LNCaP clone FGC (cell line): ENCODE data around the gene SHROOM3.

Experiments used
- DNase-seq: peaks from one replicate; pipeline ENCODE4 v3.0.0-alpha.2; 2011; ENCODE audit warnings: low read depth
- H3K4me3 ChIP-seq: 2 replicates; pipeline ENCODE4 v1.5.1; 2011; ENCODE audit warnings: mild to moderate bottlenecking, low read depth, low read length, control low read depth
- TF ChIP-seq, protein P1 (sequence below): IDR thresholded peaks from 2 replicates; pipeline ENCODE4 v1.5.1; 2012; ENCODE audit warnings: mild to moderate bottlenecking; ENCODE audit not compliant: control insufficient read depth, insufficient read depth; ENCODE audit errors: extremely low read depth

Gene SHROOM3

DNA sequence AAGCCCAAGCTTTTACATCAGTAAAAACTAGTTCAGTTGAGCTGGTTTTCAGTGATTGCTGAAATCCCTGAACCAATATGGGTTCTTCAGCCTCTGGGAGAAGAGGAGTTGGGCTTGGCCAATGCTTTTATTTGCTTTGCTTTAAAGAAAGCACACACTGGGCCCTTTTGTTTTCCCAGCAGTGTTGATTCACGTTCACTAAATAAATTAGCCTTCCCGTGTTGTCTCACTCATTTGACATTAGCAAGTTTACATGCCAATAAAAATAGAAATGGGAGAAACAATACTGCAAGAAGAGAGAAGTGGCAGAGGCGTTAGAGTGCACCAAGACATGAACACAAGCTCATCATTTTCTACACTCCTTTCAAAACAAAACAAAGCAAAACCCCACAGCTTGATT is 136.2 kb downstream of the SHROOM3 start:
- no peak overlapping the region for H3K4me3 ChIP-seq
- TF ChIP-seq, protein P1, sequence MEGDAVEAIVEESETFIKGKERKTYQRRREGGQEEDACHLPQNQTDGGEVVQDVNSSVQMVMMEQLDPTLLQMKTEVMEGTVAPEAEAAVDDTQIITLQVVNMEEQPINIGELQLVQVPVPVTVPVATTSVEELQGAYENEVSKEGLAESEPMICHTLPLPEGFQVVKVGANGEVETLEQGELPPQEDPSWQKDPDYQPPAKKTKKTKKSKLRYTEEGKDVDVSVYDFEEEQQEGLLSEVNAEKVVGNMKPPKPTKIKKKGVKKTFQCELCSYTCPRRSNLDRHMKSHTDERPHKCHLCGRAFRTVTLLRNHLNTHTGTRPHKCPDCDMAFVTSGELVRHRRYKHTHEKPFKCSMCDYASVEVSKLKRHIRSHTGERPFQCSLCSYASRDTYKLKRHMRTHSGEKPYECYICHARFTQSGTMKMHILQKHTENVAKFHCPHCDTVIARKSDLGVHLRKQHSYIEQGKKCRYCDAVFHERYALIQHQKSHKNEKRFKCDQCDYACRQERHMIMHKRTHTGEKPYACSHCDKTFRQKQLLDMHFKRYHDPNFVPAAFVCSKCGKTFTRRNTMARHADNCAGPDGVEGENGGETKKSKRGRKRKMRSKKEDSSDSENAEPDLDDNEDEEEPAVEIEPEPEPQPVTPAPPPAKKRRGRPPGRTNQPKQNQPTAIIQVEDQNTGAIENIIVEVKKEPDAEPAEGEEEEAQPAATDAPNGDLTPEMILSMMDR, result no peak
- DNase-seq, result peak; percentile 98

DNA sequence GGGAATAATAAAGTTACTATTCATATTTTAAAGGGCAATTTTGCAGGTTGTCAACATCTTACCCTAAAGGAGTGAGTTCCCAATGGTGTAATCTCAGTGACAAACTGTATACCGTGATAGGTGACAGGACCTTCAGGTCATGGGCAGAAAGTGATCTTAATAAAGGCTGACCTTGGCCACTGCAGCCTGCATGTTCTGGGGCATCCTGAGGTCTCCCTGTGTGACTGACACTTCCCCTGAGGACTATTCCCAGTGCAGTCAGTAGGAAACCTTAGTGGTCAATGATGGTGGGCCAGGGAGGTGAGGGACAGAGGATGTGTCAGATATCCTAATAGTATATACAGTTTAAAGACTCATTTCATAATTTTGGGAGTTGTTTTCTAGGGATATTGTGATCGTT is 137.2 kb downstream of the SHROOM3 start:
- no peak for DNase-seq
- no peak overlapping the region for H3K4me3 ChIP-seq
- TF ChIP-seq, protein P1, result no peak

DNA sequence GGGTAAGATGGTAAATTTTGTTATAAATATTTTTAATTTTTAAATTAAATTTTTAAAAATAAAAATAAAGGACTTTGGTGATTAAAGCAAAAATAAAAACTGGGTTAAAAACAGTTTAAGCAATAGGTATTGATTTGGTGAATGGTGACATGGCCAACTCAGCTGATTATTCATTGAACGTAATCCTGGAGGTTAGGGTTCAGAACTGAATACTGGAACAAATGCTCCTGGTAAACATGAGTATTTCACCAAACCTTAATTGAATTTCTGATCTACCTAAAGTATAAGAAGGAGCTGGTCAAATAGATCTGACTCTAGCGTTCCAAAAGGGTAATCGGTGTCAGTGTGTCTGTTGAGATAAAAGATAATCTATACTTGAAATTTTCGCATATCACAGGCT is 141.8 kb downstream of the SHROOM3 start:
- TF ChIP-seq, protein P1, result no peak
- no peak overlapping the region for H3K4me3 ChIP-seq
- DNase-seq, result no peak

DNA sequence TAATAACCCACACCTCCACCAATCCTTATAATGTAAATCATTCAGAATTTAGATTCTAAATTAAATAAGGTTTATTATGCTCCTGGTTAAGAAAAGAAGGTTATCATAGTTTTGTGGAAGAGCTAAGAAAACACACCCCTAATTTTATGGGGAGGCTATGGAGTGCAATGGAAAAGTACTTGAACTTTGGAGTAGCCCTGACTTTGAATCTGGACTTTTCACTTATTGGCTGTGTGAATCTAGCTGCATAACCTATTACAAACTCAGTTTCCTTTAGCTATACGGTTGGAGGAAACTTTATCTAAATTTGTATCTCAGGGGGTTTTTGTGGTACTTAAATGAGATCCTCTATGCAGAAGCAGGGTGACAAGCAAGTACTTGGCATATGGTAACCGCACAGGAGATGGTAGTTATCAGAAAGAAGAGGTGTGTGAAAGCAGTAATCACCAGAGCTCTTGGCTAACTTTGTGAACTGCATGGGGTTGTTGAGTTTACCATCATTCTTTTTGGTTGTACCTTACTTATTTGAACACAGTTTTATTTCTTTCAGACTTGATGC is 143.1 kb downstream of the SHROOM3 start:
- DNase-seq, result no peak
- no peak overlapping the region for H3K4me3 ChIP-seq
- TF ChIP-seq, protein P1, result no peak

DNA sequence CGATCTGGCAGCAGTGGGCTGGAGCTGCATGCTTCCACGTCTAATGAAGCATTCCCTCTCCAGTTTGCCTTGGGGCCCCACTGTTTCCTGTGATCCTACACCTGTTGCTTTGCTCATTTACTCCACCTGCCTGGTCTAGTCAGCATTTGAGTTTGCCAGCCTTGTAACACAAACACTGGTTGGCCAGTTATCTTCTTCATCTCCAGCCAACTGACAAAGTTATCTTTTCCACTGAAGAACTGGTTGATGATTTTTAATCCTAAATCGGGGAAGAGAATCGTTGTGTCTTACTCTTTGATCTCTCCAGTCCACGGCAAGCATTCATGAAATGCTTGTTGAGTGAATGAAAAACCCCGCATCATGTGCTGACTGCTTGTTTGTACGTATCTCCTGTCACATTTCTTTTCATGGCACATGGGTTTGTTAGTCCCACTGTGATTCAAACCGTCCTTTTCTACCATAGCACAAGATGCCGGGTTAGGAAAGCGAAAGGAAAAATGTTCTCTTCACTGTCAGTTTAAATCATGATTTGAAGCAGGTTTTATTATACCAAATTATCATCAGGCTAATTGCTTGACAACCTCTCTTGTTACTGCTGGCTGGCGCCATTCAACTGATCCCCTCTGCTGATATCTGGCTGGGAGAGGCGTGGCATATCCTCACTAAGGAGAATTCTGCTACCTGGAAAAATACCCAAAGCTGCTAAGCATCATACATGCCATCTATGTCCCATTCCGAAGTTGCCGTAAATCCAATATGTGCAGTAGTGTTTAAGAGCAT is 144.8 kb downstream of the SHROOM3 start:
- H3K4me3 ChIP-seq, result no peak overlapping the region
- DNase-seq, result no peak

DNA sequence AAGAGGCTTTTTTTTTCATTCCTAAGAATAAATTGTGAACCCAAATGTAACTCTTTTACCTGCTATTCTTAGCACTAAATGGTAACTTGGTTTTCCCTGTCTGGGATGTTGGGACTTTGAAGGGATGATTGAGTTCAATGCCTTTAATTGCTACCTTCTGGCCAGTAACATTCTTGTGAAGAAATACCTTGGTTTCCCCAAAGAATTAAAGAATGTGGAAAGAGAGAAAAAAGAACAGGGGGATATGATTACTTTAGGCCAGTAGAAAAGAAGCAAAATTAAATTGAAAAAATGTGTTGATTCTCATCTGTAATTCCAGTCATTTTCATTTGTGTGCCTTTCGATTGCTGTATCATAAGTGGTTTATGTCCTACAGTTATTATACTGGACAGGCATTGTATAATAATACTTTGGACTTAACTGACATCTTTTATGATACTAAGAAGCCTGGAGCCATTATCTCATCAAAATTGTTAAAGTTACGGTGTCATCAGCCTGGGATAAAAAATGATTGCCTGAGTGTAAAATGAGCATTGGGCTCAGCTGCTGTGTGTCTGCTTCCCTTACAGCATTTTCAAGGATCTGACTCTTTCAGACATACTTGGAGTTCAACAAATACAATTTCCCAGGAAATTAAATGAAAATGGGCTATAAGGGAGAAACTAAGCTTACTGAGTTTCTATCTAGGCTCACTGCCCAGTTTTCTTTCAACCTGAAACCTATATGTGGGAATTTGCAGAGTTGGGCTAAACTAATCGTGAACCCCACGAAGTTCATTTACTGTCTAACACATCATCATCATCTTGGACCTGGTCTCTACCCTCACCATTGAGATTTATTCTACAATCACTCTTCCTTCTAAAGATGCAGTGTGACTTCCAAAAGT is 146.3 kb downstream of the SHROOM3 start:
- no peak for DNase-seq
- TF ChIP-seq, protein P1, result no peak

More for the DNA sequence above, 144.8 kb downstream of the SHROOM3 start:
- TF ChIP-seq, protein P1, result no peak

More for the DNA sequence above, 146.3 kb downstream of the SHROOM3 start:
- no peak overlapping the region for H3K4me3 ChIP-seq
